Measurements from ENCODE around the gene AGBL4. TPM values are rescaled to one million over a fixed set of nuclear protein-coding genes. Genes with fewer than 3 reads are reported as not detected.

Gene AGBL4
- total RNA-seq, 4 donors from 2014 or later = 0.13 TPM; not detected in 3

GRCh38 chr1:49465486-49466185 is 558.1 kb downstream of the AGBL4 start:
- H3K27ac ChIP-seq (replicated peaks in 1 of 4) = no peak overlapping the region
- intact Hi-C loops (cut with DNase I) = no loop called here
- TF ChIP-seq POLR2AphosphoS5 (IDR thresholded peaks at IDR 0.05) = no peak
- no peak for TF ChIP-seq EP300 (IDR thresholded peaks at IDR 0.05)
- no peak for TF ChIP-seq POLR2A (IDR thresholded peaks at IDR 0.05; ENCODE audit: low read depth)
- no peak for TF ChIP-seq CTCF (IDR thresholded peaks at IDR 0.05)
- H3K9me3 ChIP-seq = no peaks in the 10 kb centered on the region
- no peaks in the 10 kb centered on the region for H3K27me3 ChIP-seq
- H3K4me1 ChIP-seq = no peaks in the 10 kb centered on the region
- no peaks in the 10 kb centered on the region for H3K36me3 ChIP-seq
- H3K4me3 ChIP-seq = no peak overlapping the region
- WGBS = 55% methylated on average over 4 of the region's 4 CpGs
- DNase-seq (ENCODE audit: extremely low spot score) = no peak

- intact Hi-C loops (cut with DNase I) = no loop called here
- 47% methylated on average over 2 of the region's 2 CpGs for WGBS
- H3K27me3 ChIP-seq = no peaks in the 10 kb centered on the region
- no peak for DNase-seq (ENCODE audit: extremely low spot score)
- H3K36me3 ChIP-seq = no peaks in the 10 kb centered on the region
- peaks cover 0 to 6% (median 0%) of the 10 kb centered on the region in 4 donors for H3K9me3 ChIP-seq
- H3K4me1 ChIP-seq = no peaks in the 10 kb centered on the region
- no peak overlapping the region for H3K4me3 ChIP-seq
- no peak for TF ChIP-seq CTCF (IDR thresholded peaks at IDR 0.05)
- TF ChIP-seq POLR2A (IDR thresholded peaks at IDR 0.05; ENCODE audit: low read depth) = no peak
- no peak for TF ChIP-seq POLR2AphosphoS5 (IDR thresholded peaks at IDR 0.05)
- TF ChIP-seq EP300 (IDR thresholded peaks at IDR 0.05) = no peak
- H3K27ac ChIP-seq (replicated peaks in 1 of 4) = no peak overlapping the region
Observed at GRCh38 chr1:49448200-49448599, 575.6 kb downstream of the AGBL4 start.

- 35% methylated on average over 2 of the region's 2 CpGs for WGBS
- Histone ChIP-seq H3K27me3 (no peaks in the 10 kb centered on the region), H3K9me3 (peaks cover 0 to 12% (median 10%) of the 10 kb centered on the region in 4 donors), H3K4me1 (no peaks in the 10 kb centered on the region), H3K4me3 (no peak overlapping the region), H3K36me3 (no peaks in the 10 kb centered on the region), H3K27ac (replicated peaks in 1 of 4) (no peak overlapping the region)
- no peak for TF ChIP-seq POLR2AphosphoS5 (IDR thresholded peaks at IDR 0.05)
- TF ChIP-seq POLR2A (IDR thresholded peaks at IDR 0.05; ENCODE audit: low read depth) = no peak
- no peak for TF ChIP-seq CTCF (IDR thresholded peaks at IDR 0.05)
- no peak for TF ChIP-seq EP300 (IDR thresholded peaks at IDR 0.05)
- intact Hi-C loops (cut with DNase I) = no loop called here
- DNase-seq (ENCODE audit: extremely low spot score) = no peak
Observed at GRCh38 chr1:49436865-49437264, 586.9 kb downstream of the AGBL4 start.

GRCh38 chr1:49435291-49435690 is 588.5 kb downstream of the AGBL4 start:
- no peaks in the 10 kb centered on the region for H3K9me3 ChIP-seq
- TF ChIP-seq POLR2A (IDR thresholded peaks at IDR 0.05; ENCODE audit: low read depth) = no peak
- no peak for TF ChIP-seq CTCF (IDR thresholded peaks at IDR 0.05)
- no peak for TF ChIP-seq POLR2AphosphoS5 (IDR thresholded peaks at IDR 0.05)
- no peak for TF ChIP-seq EP300 (IDR thresholded peaks at IDR 0.05)
- no peak overlapping the region for H3K4me3 ChIP-seq
- DNase-seq (ENCODE audit: extremely low spot score) = no peak
- no peak overlapping the region for H3K27ac ChIP-seq (replicated peaks in 1 of 4)
- intact Hi-C loops (cut with DNase I) = no loop called here
- H3K4me1 ChIP-seq = no peaks in the 10 kb centered on the region
- H3K27me3 ChIP-seq = no peaks in the 10 kb centered on the region
- no peaks in the 10 kb centered on the region for H3K36me3 ChIP-seq

- Histone ChIP-seq H3K27me3 (no peaks in the 10 kb centered on the region), H3K36me3 (no peaks in the 10 kb centered on the region), H3K9me3 (no peaks in the 10 kb centered on the region), H3K4me3 (no peak overlapping the region), H3K4me1 (no peaks in the 10 kb centered on the region), H3K27ac (replicated peaks in 1 of 4) (no peak overlapping the region)
- TF ChIP-seq EP300 (IDR thresholded peaks at IDR 0.05) = no peak
- no peak for TF ChIP-seq POLR2A (IDR thresholded peaks at IDR 0.05; ENCODE audit: low read depth)
- no peak for TF ChIP-seq CTCF (IDR thresholded peaks at IDR 0.05)
- TF ChIP-seq POLR2AphosphoS5 (IDR thresholded peaks at IDR 0.05) = no peak
- intact Hi-C loops (cut with DNase I) = no loop called here
- DNase-seq (ENCODE audit: extremely low spot score) = no peak
- 78% methylated on average over 3 of the region's 3 CpGs for WGBS
Observed at GRCh38 chr1:49424782-49425181, 599.0 kb downstream of the AGBL4 start.
